HUES48 (cell line): ENCODE data around the gene MAP6.

Experiments used
- H3K27ac ChIP-seq: one replicate; pipeline ENCODE4 v1.7.0; 2013; ENCODE audit warnings: low read depth, low read length, inconsistent platforms
- H3K27me3 ChIP-seq: 2 replicates; pipeline ENCODE4 v1.6.1; 2013; ENCODE audit warnings: mild to moderate bottlenecking, low read length; ENCODE audit not compliant: control insufficient read depth, insufficient read depth
- H3K36me3 ChIP-seq: 2 replicates; pipeline ENCODE4 v1.6.1; 2013; ENCODE audit warnings: low read length; ENCODE audit not compliant: control insufficient read depth, insufficient read depth
- H3K4me1 ChIP-seq: 2 replicates; pipeline ENCODE4 v1.6.1; 2013; ENCODE audit warnings: mild to moderate bottlenecking, low read length; ENCODE audit not compliant: control insufficient read depth, insufficient read depth
- H3K4me3 ChIP-seq: 2 replicates; pipeline ENCODE4 v1.5.1; 2013; ENCODE audit warnings: mild to moderate bottlenecking, low read depth, low read length
- H3K9ac ChIP-seq: 2 replicates; pipeline ENCODE4 v1.6.1; 2013; ENCODE audit warnings: mild to moderate bottlenecking, low read depth, low read length, moderate library complexity
- H3K9me3 ChIP-seq: 2 replicates; pipeline ENCODE4 v1.6.1; 2013; ENCODE audit warnings: low read length; ENCODE audit not compliant: control insufficient read depth, insufficient read depth

MAP6 gene

GRCh38 chr11:75650167-75650723 is 18.6 kb downstream of the MAP6 start:
- 0 out of 2 replicates have a peak, but pooled peaks cover 3% of the 10 kb centered on the region for H3K4me1 ChIP-seq
- H3K9me3 ChIP-seq = no peaks in the 10 kb centered on the region
- H3K27ac ChIP-seq = no peak overlapping the region
- no peak overlapping the region for H3K4me3 ChIP-seq
- H3K36me3 ChIP-seq = no peaks in the 10 kb centered on the region
- H3K9ac ChIP-seq = no peak overlapping the region
- no peaks in the 10 kb centered on the region for H3K27me3 ChIP-seq

GRCh38 chr11:75644946-75645345 is 23.9 kb downstream of the MAP6 start:
- no peaks in the 10 kb centered on the region for H3K9me3 ChIP-seq
- H3K4me3 ChIP-seq = no peak overlapping the region
- no peaks in the 10 kb centered on the region for H3K27me3 ChIP-seq
- no peak overlapping the region for H3K27ac ChIP-seq
- H3K4me1 ChIP-seq = peaks cover 3% of the 10 kb centered on the region; the same call in 1 of the 2 replicates
- H3K9ac ChIP-seq = no peak overlapping the region
- no peaks in the 10 kb centered on the region for H3K36me3 ChIP-seq

- Histone ChIP-seq H3K27me3 (no peaks in the 10 kb centered on the region), H3K36me3 (no peaks in the 10 kb centered on the region), H3K9me3 (no peaks in the 10 kb centered on the region), H3K27ac (no peak overlapping the region), H3K4me1 (peaks cover 3% of the 10 kb centered on the region; the same call in 1 of the 2 replicates), H3K4me3 (no peak overlapping the region), H3K9ac (no peak overlapping the region)
Measured at GRCh38 chr11:75644370-75644769, 24.5 kb downstream of the MAP6 start.

GRCh38 chr11:75642402-75643113 is 26.3 kb downstream of the MAP6 start:
- Histone ChIP-seq H3K9ac (no peak overlapping the region), H3K4me3 (no peak overlapping the region), H3K27ac (no peak overlapping the region), H3K9me3 (no peaks in the 10 kb centered on the region), H3K4me1 (peaks cover 3% of the 10 kb centered on the region; the same call in 1 of the 2 replicates), H3K27me3 (no peaks in the 10 kb centered on the region), H3K36me3 (no peaks in the 10 kb centered on the region)

GRCh38 chr11:75639762-75640181 is 29.1 kb downstream of the MAP6 start:
- Histone ChIP-seq H3K9ac (no peak overlapping the region), H3K27me3 (no peaks in the 10 kb centered on the region), H3K4me1 (peaks cover 2% of the 10 kb centered on the region; the same call in 1 of the 2 replicates), H3K27ac (no peak overlapping the region), H3K4me3 (no peak overlapping the region), H3K36me3 (no peaks in the 10 kb centered on the region), H3K9me3 (no peaks in the 10 kb centered on the region)

GRCh38 chr11:75637998-75638397 is 30.8 kb downstream of the MAP6 start:
- no peaks in the 10 kb centered on the region for H3K36me3 ChIP-seq
- no peaks in the 10 kb centered on the region for H3K27me3 ChIP-seq
- H3K4me3 ChIP-seq = no peak overlapping the region
- H3K9ac ChIP-seq = no peak overlapping the region
- no peaks in the 10 kb centered on the region for H3K9me3 ChIP-seq
- 0 out of 2 replicates have a peak, but pooled peaks cover 2% of the 10 kb centered on the region for H3K4me1 ChIP-seq
- no peak overlapping the region for H3K27ac ChIP-seq

GRCh38 chr11:75635066-75635862 is 33.6 kb downstream of the MAP6 start:
- Histone ChIP-seq H3K36me3 (no peaks in the 10 kb centered on the region), H3K9me3 (no peaks in the 10 kb centered on the region), H3K27me3 (no peaks in the 10 kb centered on the region), H3K27ac (no peak overlapping the region), H3K4me1 (0 out of 2 replicates have a peak, but pooled peaks cover 2% of the 10 kb centered on the region), H3K4me3 (no peak overlapping the region), H3K9ac (no peak overlapping the region)

GRCh38 chr11:75633409-75634066 is 35.3 kb downstream of the MAP6 start:
- H3K4me1 ChIP-seq = peaks cover 5% of the 10 kb centered on the region; the same call in 1 of the 2 replicates
- no peak overlapping the region for H3K27ac ChIP-seq
- H3K9me3 ChIP-seq = no peaks in the 10 kb centered on the region
- H3K4me3 ChIP-seq = no peak overlapping the region
- H3K9ac ChIP-seq = no peak overlapping the region
- H3K36me3 ChIP-seq = no peaks in the 10 kb centered on the region
- no peaks in the 10 kb centered on the region for H3K27me3 ChIP-seq

GRCh38 chr11:75632962-75633361 is 35.9 kb downstream of the MAP6 start:
- Histone ChIP-seq H3K9ac (no peak overlapping the region), H3K9me3 (no peaks in the 10 kb centered on the region), H3K27me3 (no peaks in the 10 kb centered on the region), H3K4me1 (peaks cover 11% of the 10 kb centered on the region), H3K36me3 (no peaks in the 10 kb centered on the region), H3K4me3 (no peak overlapping the region), H3K27ac (no peak overlapping the region)

- Histone ChIP-seq H3K27me3 (no peaks in the 10 kb centered on the region), H3K9me3 (no peaks in the 10 kb centered on the region), H3K27ac (no peak overlapping the region), H3K4me1 (peaks cover 14% of the 10 kb centered on the region), H3K4me3 (no peak overlapping the region), H3K9ac (no peak overlapping the region), H3K36me3 (no peaks in the 10 kb centered on the region)
Measured at GRCh38 chr11:75632450-75632849, 36.4 kb downstream of the MAP6 start.
